ENCODE measurements around the gene ZNF487. TPM values are rescaled to one million over a fixed set of nuclear protein-coding genes. Genes with fewer than 3 reads are reported as not detected.
"Not testable (repeated sequence)": the region's sequence is repeated elsewhere in the genome, so short reads cannot be mapped to it uniquely, and the experiment has no call there.

Gene ZNF487
- total RNA-seq, 2 experiments from 2014 or later = 3.5 to 6.5 TPM

GRCh38 chr10:43391496-43391895, 45.4 kb upstream of the ZNF487 start:
- Histone ChIP-seq H3K9me3 (ENCODE audit: low read length) (no peaks in the 10 kb centered on the region), H3K9me2 (ENCODE audit: insufficient read depth, low read length) (no peaks in the 10 kb centered on the region), H3K36me3 (ENCODE audit: insufficient read depth, low read length) (peaks cover 100% of the 10 kb centered on the region), H3K27ac (ENCODE audit: low read depth, low read length, poor library complexity, severe bottlenecking) (no peak overlapping the region), H2AFZ (ENCODE audit: low read length) (no peak overlapping the region), H3K79me2 (ENCODE audit: insufficient read depth, low read depth, low read length) (peaks cover 92% of the 10 kb centered on the region), H3K4me1 (ENCODE audit: insufficient read depth, low read length, poor library complexity, severe bottlenecking) (peaks cover 26% of the 10 kb centered on the region), H3K4me3 (ENCODE audit: low read depth, low read length, poor library complexity, severe bottlenecking) (no peak overlapping the region), H3K4me2 (ENCODE audit: low read length) (no peak overlapping the region), H4K20me1 (ENCODE audit: insufficient read depth, low read length) (peaks cover 71% of the 10 kb centered on the region)
- no TSS peak for BruUV-seq (replicated peaks)
- intact Hi-C loops (cut with micrococcal nuclease; ENCODE audit: unreplicated experiment) = no loop called here
- CTCF ChIA-PET (ENCODE audit: unreplicated experiment) = no interaction called here
- POLR2A ChIA-PET = interaction anchor here (1.1 to 1.3 kb wide), 2 partner anchors 9 to 12 kb away, joined by 3 to 4 read pairs; no protein-coding TSS in a partner anchor
- TF ChIP-seq CTCF (conservative IDR thresholded peaks at IDR 0.05; ENCODE audit: low read length) (no peak), EZH2phosphoT487 (IDR thresholded peaks at IDR 0.05; ENCODE audit: borderline replicate concordance, low read depth, low read length) (no peak)
- no peak for DNase-seq (ENCODE audit: low spot score)

- intact Hi-C loops (cut with micrococcal nuclease; ENCODE audit: unreplicated experiment) = no loop called here
Measured at GRCh38 chr10:43392748-43393147, 44.2 kb upstream of the ZNF487 start.

DNA sequence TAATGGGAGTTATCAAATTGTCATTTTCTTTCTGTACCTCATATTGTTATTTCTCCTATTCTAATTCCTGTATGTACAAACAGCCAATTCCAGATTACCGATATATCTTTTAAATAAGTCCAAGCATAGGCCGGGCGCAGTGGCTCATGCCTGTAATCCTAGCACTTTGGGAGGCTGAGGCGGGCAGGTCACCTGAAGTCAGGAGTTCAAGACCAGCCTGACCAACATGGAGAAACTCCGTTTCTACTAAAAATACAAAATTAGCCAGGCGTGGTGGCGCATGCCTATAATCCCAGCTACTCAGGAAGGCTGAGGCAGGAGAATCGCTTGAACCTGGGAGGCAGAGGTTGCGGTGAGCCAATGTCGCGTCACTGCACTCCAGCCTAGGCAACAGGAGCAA, 43.7 kb upstream of the ZNF487 start:
- peaks cover 61% of the 10 kb centered on the region for H4K20me1 ChIP-seq (ENCODE audit: insufficient read depth, low read length)
- POLR2A ChIA-PET = interaction anchor here (2.1 kb wide), 1 partner anchor 10 kb away, joined by 5 read pairs; no protein-coding TSS in a partner anchor
- not testable (repeated sequence) for BruUV-seq (replicated peaks)

More at GRCh38 chr10:43392748-43393147, 44.2 kb upstream of the ZNF487 start:
- Histone ChIP-seq H3K27ac (ENCODE audit: low read depth, low read length, poor library complexity, severe bottlenecking) (no peak overlapping the region), H4K20me1 (ENCODE audit: insufficient read depth, low read length) (peaks cover 66% of the 10 kb centered on the region), H3K4me2 (ENCODE audit: low read length) (no peak overlapping the region), H3K9me2 (ENCODE audit: insufficient read depth, low read length) (no peaks in the 10 kb centered on the region), H3K4me3 (ENCODE audit: low read depth, low read length, poor library complexity, severe bottlenecking) (no peak overlapping the region), H3K36me3 (ENCODE audit: insufficient read depth, low read length) (peaks cover 91% of the 10 kb centered on the region), H3K79me2 (ENCODE audit: insufficient read depth, low read depth, low read length) (peaks cover 98% of the 10 kb centered on the region), H3K4me1 (ENCODE audit: insufficient read depth, low read length, poor library complexity, severe bottlenecking) (peaks cover 26% of the 10 kb centered on the region), H3K9me3 (ENCODE audit: low read length) (no peaks in the 10 kb centered on the region), H2AFZ (ENCODE audit: low read length) (no peak overlapping the region)
- BruUV-seq (replicated peaks) = no TSS peak
- TF ChIP-seq EZH2phosphoT487 (IDR thresholded peaks at IDR 0.05; ENCODE audit: borderline replicate concordance, low read depth, low read length) (no peak), CTCF (conservative IDR thresholded peaks at IDR 0.05; ENCODE audit: low read length) (no peak)
- ChIA-PET POLR2A (interaction anchor here (2.1 kb wide), 1 partner anchor 10 kb away, joined by 5 read pairs; no protein-coding TSS in a partner anchor), CTCF (ENCODE audit: unreplicated experiment) (no interaction called here)
- no peak for DNase-seq (ENCODE audit: low spot score)

More for the DNA sequence above, 43.7 kb upstream of the ZNF487 start:
- H3K9me3 ChIP-seq (ENCODE audit: low read length); CTCF ChIA-PET (ENCODE audit: unreplicated experiment); H2AFZ ChIP-seq (ENCODE audit: low read length); H3K9me2 ChIP-seq (ENCODE audit: insufficient read depth, low read length); H3K27ac ChIP-seq (ENCODE audit: low read depth, low read length, poor library complexity, severe bottlenecking); DNase-seq (ENCODE audit: low spot score); H3K4me3 ChIP-seq (ENCODE audit: low read depth, low read length, poor library complexity, severe bottlenecking); H3K4me2 ChIP-seq (ENCODE audit: low read length); intact Hi-C loops (cut with micrococcal nuclease; ENCODE audit: unreplicated experiment): not testable (repeated sequence)
- Histone ChIP-seq H3K4me1 (ENCODE audit: insufficient read depth, low read length, poor library complexity, severe bottlenecking) (peaks cover 26% of the 10 kb centered on the region), H3K79me2 (ENCODE audit: insufficient read depth, low read depth, low read length) (peaks cover 98% of the 10 kb centered on the region), H3K36me3 (ENCODE audit: insufficient read depth, low read length) (peaks cover 91% of the 10 kb centered on the region)
